Mesenchymal stem cell (in vitro differentiated cells and primary cell): ENCODE data around the gene ATAD3A.

ENCODE experiments used
- DNase-seq: peaks from one replicate; pipeline ENCODE4 v3.0.0-alpha.2; 2013
- H2AFZ ChIP-seq: one replicate; pipeline ENCODE4 v1.6.1; 2013; ENCODE audit warnings: low read depth, mild to moderate bottlenecking, control low read depth, inconsistent platforms, low read length, moderate library complexity
- H2AK5ac ChIP-seq: 2 replicates; pipeline ENCODE4 v1.6.1; 2013; ENCODE audit warnings: low read length, moderate library complexity, mild to moderate bottlenecking, inconsistent platforms; ENCODE audit not compliant: severe bottlenecking
- H2BK120ac ChIP-seq: one replicate; pipeline ENCODE4 v1.6.1; 2013; ENCODE audit warnings: low read depth, mild to moderate bottlenecking, inconsistent platforms, low read length, moderate library complexity
- H2BK12ac ChIP-seq, 2 experiments: one replicate each; pipeline ENCODE4 v1.6.1; 2013; ENCODE audit warnings: inconsistent platforms in 2 of 2, low read length in 2 of 2, mild to moderate bottlenecking in 2 of 2, moderate library complexity in 2 of 2, control low read depth in 1 of 2
- H2BK15ac ChIP-seq: one replicate; pipeline ENCODE4 v1.6.1; 2013; ENCODE audit warnings: mild to moderate bottlenecking, low read depth, inconsistent platforms; ENCODE audit not compliant: poor library complexity, severe bottlenecking
- H2BK5ac ChIP-seq: 2 replicates; pipeline ENCODE4 v1.6.1; 2013; ENCODE audit warnings: low read depth, mild to moderate bottlenecking, low read length, control low read depth, inconsistent platforms; ENCODE audit not compliant: poor library complexity, severe bottlenecking
- H3K14ac ChIP-seq, 2 experiments: one replicate each; pipeline ENCODE4 v1.6.1; 2013; ENCODE audit warnings: inconsistent platforms in 2 of 2, low read length in 2 of 2, control low read depth in 1 of 2, mild to moderate bottlenecking in 1 of 2, moderate library complexity in 1 of 2
- H3K18ac ChIP-seq, 2 experiments: one replicate each; pipeline ENCODE4 v1.6.1; 2013; ENCODE audit warnings: inconsistent platforms in 2 of 2, low read length in 2 of 2, control low read depth in 1 of 2, low read depth in 1 of 2, mild to moderate bottlenecking in 1 of 2
- H3K23ac ChIP-seq, 2 experiments: one replicate each; pipeline ENCODE4 v1.6.1; 2013; ENCODE audit warnings: inconsistent platforms in 2 of 2, low read length in 2 of 2, mild to moderate bottlenecking in 2 of 2, moderate library complexity in 2 of 2, control low read depth in 1 of 2
- H3K27ac ChIP-seq: 2 replicates; pipeline ENCODE4 v1.5.1; 2013; ENCODE audit warnings: mild to moderate bottlenecking, moderate library complexity, low read length, control low read depth, inconsistent platforms; ENCODE audit not compliant: poor library complexity, severe bottlenecking
- H3K27me3 ChIP-seq, 2 experiments: 2 replicates each; pipeline versions ENCODE4 v1.6.1 to v1.7.0; 2013; ENCODE audit warnings: low read length in 2 of 2, mild to moderate bottlenecking in 2 of 2, moderate library complexity in 2 of 2, control low read depth in 1 of 2, inconsistent platforms in 1 of 2; ENCODE audit not compliant: control insufficient read depth in 1 of 2, insufficient read depth in 1 of 2
- H3K36me3 ChIP-seq, 2 experiments: 2 replicates each; pipeline versions ENCODE4 v1.6.1 to v1.7.0; 2013; ENCODE audit warnings: low read length in 2 of 2, control low read depth in 1 of 2, inconsistent platforms in 1 of 2, low read depth in 1 of 2, mild to moderate bottlenecking in 1 of 2; ENCODE audit not compliant: insufficient read depth in 2 of 2, control insufficient read depth in 1 of 2
- H3K4ac ChIP-seq, 2 experiments: one replicate each; pipeline ENCODE4 v1.6.1; 2013; ENCODE audit warnings: inconsistent platforms in 2 of 2, low read length in 2 of 2, mild to moderate bottlenecking in 2 of 2, moderate library complexity in 2 of 2, control low read depth in 1 of 2, low read depth in 1 of 2
- H3K4me1 ChIP-seq: 2 replicates; pipeline ENCODE4 v1.6.1; 2013; ENCODE audit warnings: low read depth, low read length, control low read depth; ENCODE audit not compliant: control insufficient read depth, insufficient read depth
- H3K4me2 ChIP-seq: 2 replicates; pipeline ENCODE4 v1.6.1; 2013; ENCODE audit warnings: low read length, mild to moderate bottlenecking, inconsistent platforms; ENCODE audit not compliant: poor library complexity, severe bottlenecking
- H3K4me3 ChIP-seq, 2 experiments: 2 replicates each; pipeline versions ENCODE4 v1.5.1 to v1.7.0; 2013; ENCODE audit warnings: low read length in 2 of 2, mild to moderate bottlenecking in 2 of 2, control low read depth in 1 of 2, low read depth in 1 of 2; ENCODE audit not compliant: insufficient read depth in 1 of 2
- H3K79me1 ChIP-seq: replicated peaks from 2 replicates; pipeline ENCODE4 v1.6.1; 2013; ENCODE audit warnings: mild to moderate bottlenecking, control low read depth, low read length, inconsistent platforms; ENCODE audit not compliant: poor library complexity, severe bottlenecking
- H3K9ac ChIP-seq: 2 replicates; pipeline ENCODE4 v1.7.0; 2013; ENCODE audit warnings: mild to moderate bottlenecking, low read length, moderate library complexity
- H3K9me3 ChIP-seq: 2 replicates; pipeline ENCODE4 v1.7.0; 2013; ENCODE audit warnings: mild to moderate bottlenecking, low read length; ENCODE audit not compliant: control insufficient read depth
- H4K8ac ChIP-seq: one replicate; pipeline ENCODE4 v1.6.1; 2013; ENCODE audit warnings: inconsistent platforms, mild to moderate bottlenecking, low read length, moderate library complexity
- H4K91ac ChIP-seq: one replicate; pipeline ENCODE4 v1.6.1; 2013; ENCODE audit warnings: mild to moderate bottlenecking, low read length, inconsistent platforms
- WGBS: methylation state at CpG from one replicate; pipeline ENCODE4 v1.1.7; 2013; ENCODE audit warnings: mixed read lengths; 5-methylcytosine and 5-hydroxymethylcytosine counted together

Gene ATAD3A

GRCh38 chr1:1541956-1542765 lies 30.2 kb downstream of the ATAD3A start:
- no peak overlapping the region for H2AFZ ChIP-seq
- no peak overlapping the region for H4K91ac ChIP-seq
- no peak overlapping the region for H3K4ac ChIP-seq
- H3K23ac ChIP-seq, result no peak overlapping the region
- 92% methylated on average over 30 of the region's 37 CpGs for WGBS
- H3K9ac ChIP-seq, result no peak overlapping the region
- H2BK5ac ChIP-seq, result no peak overlapping the region
- H3K27ac ChIP-seq, result no peak overlapping the region
- no peaks in the 10 kb centered on the region for H3K27me3 ChIP-seq
- no peak overlapping the region for H3K4me2 ChIP-seq
- no peak for DNase-seq
- H3K18ac ChIP-seq, result no peak overlapping the region
- H2AK5ac ChIP-seq, result no peak overlapping the region
- no peak overlapping the region for H4K8ac ChIP-seq
- peaks cover 41% of the 10 kb centered on the region for H3K4me1 ChIP-seq
- H3K36me3 ChIP-seq, result peaks cover 36 to 70% of the 10 kb centered on the region in 2 experiments
- no peak overlapping the region for H2BK12ac ChIP-seq
- H3K79me1 ChIP-seq, result peaks cover 19% of the 10 kb centered on the region
- no peak overlapping the region for H2BK120ac ChIP-seq
- no peak overlapping the region for H2BK15ac ChIP-seq
- no peak overlapping the region for H3K14ac ChIP-seq
- no peak overlapping the region for H3K4me3 ChIP-seq
- H3K9me3 ChIP-seq, result no peaks in the 10 kb centered on the region

- H3K36me3 ChIP-seq, result peaks cover 27 to 69% of the 10 kb centered on the region in 2 experiments
- WGBS, result 94% methylated on average over 45 of the region's 45 CpGs
These were observed 31.1 kb downstream of the ATAD3A start for GRCh38 chr1:1542766-1543705.

GRCh38 chr1:1543706-1544099 lies 31.7 kb downstream of the ATAD3A start:
- Histone ChIP-seq H2BK15ac (no peak overlapping the region), H3K9ac (no peak overlapping the region), H3K27ac (no peak overlapping the region), H4K8ac (no peak overlapping the region), H3K27me3 (no peaks in the 10 kb centered on the region), H3K23ac (no peak overlapping the region), H3K36me3 (peaks cover 22 to 68% of the 10 kb centered on the region in 2 experiments), H2AK5ac (no peak overlapping the region), H3K79me1 (peaks cover 17% of the 10 kb centered on the region), H3K4me2 (no peak overlapping the region), H2BK12ac (no peak overlapping the region), H2AFZ (no peak overlapping the region), H3K4me1 (peaks cover 33% of the 10 kb centered on the region), H2BK120ac (no peak overlapping the region), H3K18ac (no peak overlapping the region), H3K9me3 (no peaks in the 10 kb centered on the region), H3K14ac (no peak overlapping the region), H2BK5ac (no peak overlapping the region), H3K4me3 (no peak overlapping the region), H4K91ac (no peak overlapping the region), H3K4ac (no peak overlapping the region)
- WGBS, result 93% methylated on average over 19 of the region's 19 CpGs
- no peak for DNase-seq

More at GRCh38 chr1:1542766-1543705, 31.1 kb downstream of the ATAD3A start:
- H3K79me1 ChIP-seq, result peaks cover 21% of the 10 kb centered on the region
- DNase-seq, result no peak
- no peak overlapping the region for H2BK12ac ChIP-seq
- no peak overlapping the region for H4K8ac ChIP-seq
- no peak overlapping the region for H2BK120ac ChIP-seq
- no peak overlapping the region for H3K4me3 ChIP-seq
- no peak overlapping the region for H3K4me2 ChIP-seq
- no peak overlapping the region for H3K9ac ChIP-seq
- H3K27me3 ChIP-seq, result no peaks in the 10 kb centered on the region
- no peak overlapping the region for H2BK5ac ChIP-seq
- no peak overlapping the region for H3K23ac ChIP-seq
- no peak overlapping the region for H3K14ac ChIP-seq
- no peak overlapping the region for H2BK15ac ChIP-seq
- H2AFZ ChIP-seq, result no peak overlapping the region
- no peak overlapping the region for H3K18ac ChIP-seq
- no peaks in the 10 kb centered on the region for H3K9me3 ChIP-seq
- H3K27ac ChIP-seq, result no peak overlapping the region
- H3K4ac ChIP-seq, result no peak overlapping the region
- no peak overlapping the region for H4K91ac ChIP-seq
- H2AK5ac ChIP-seq, result no peak overlapping the region
- peaks cover 39% of the 10 kb centered on the region for H3K4me1 ChIP-seq

DNA sequence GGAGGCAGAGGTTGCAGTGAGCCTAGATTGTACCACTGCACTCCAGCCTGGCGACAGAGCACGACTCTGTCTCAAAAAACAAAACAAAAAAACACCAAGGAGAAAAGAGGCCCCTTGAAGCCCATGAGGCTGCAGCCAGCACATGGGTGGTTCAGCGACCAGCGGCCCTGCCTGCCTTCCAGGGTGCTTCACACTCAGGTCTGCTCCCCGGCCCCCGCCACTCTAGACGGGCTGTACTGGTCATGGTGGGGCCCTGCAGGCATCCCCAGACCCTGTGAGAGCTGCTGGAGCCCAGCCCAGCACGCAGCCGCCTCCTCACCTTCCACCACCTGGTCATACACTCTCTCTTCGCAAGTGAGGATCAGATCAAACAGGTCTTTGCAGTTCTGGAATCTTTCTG lies 32.6 kb downstream of the ATAD3A start:
- 97% methylated on average over 10 of the region's 10 CpGs for WGBS
- H2AK5ac ChIP-seq, result no peak overlapping the region

More for the DNA sequence above, 32.6 kb downstream of the ATAD3A start:
- H4K91ac ChIP-seq, result no peak overlapping the region
- H3K23ac ChIP-seq, result no peak overlapping the region
- H3K27me3 ChIP-seq, result no peaks in the 10 kb centered on the region
- H3K4me3 ChIP-seq, result no peak overlapping the region
- H3K14ac ChIP-seq, result no peak overlapping the region
- no peak overlapping the region for H3K9ac ChIP-seq
- H3K9me3 ChIP-seq, result no peaks in the 10 kb centered on the region
- H3K4me2 ChIP-seq, result no peak overlapping the region
- no peak overlapping the region for H3K18ac ChIP-seq
- no peak for DNase-seq
- H3K27ac ChIP-seq, result no peak overlapping the region
- H2BK120ac ChIP-seq, result no peak overlapping the region
- H2BK5ac ChIP-seq, result no peak overlapping the region
- H3K36me3 ChIP-seq, result peaks cover 20 to 64% of the 10 kb centered on the region in 2 experiments
- H2BK15ac ChIP-seq, result no peak overlapping the region
- H4K8ac ChIP-seq, result no peak overlapping the region
- H3K79me1 ChIP-seq, result peaks cover 12% of the 10 kb centered on the region
- H2AFZ ChIP-seq, result no peak overlapping the region
- no peak overlapping the region for H2BK12ac ChIP-seq
- peaks cover 25% of the 10 kb centered on the region for H3K4me1 ChIP-seq
- H3K4ac ChIP-seq, result no peak overlapping the region
